ENCODE measurements around the gene SDF4.
"Not testable (repeated sequence)": the region's sequence is repeated elsewhere in the genome, so short reads cannot be mapped to it uniquely, and the experiment has no call there.

Gene SDF4

DNA sequence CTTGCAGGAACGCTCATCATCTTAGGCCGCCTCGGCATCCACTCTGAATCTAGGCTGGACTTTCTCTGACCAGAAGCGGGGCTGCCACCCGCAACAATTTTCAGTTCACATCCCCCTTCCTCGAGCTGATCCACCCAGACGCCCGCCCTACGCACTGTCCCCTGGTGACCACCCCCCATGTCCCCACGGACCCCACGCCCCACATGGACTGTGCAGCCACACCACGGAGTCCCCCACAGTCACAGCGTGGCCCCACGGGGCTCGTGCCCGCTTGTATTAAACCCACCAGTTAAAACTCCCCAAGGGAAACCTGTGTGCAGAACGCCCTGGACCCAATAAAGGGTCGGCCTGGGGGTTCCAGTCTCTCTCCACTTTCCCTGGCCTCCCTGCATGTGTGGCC, 27.7 kb upstream of the SDF4 start:
- peaks cover 19% of the 10 kb centered on the region for H3K36me3 ChIP-seq (ENCODE audit: insufficient read depth, low read length)
- H3K4me1 ChIP-seq (ENCODE audit: control insufficient read depth, insufficient read depth, low read length, unreplicated experiment), result peaks cover 9% of the 10 kb centered on the region
- no peak overlapping the region for H2AFZ ChIP-seq (ENCODE audit: low read length, unreplicated experiment)
- H3K4me3 ChIP-seq (ENCODE audit: low read depth, low read length), result no peak overlapping the region
- H3K27me3 ChIP-seq (ENCODE audit: insufficient read depth, low read length), result no peaks in the 10 kb centered on the region
- H3K27ac ChIP-seq (ENCODE audit: low read depth, low read length), result no peak overlapping the region
- peaks cover 25% of the 10 kb centered on the region for H3K79me2 ChIP-seq (ENCODE audit: control insufficient read depth, insufficient read depth, low read length, unreplicated experiment)

DNA sequence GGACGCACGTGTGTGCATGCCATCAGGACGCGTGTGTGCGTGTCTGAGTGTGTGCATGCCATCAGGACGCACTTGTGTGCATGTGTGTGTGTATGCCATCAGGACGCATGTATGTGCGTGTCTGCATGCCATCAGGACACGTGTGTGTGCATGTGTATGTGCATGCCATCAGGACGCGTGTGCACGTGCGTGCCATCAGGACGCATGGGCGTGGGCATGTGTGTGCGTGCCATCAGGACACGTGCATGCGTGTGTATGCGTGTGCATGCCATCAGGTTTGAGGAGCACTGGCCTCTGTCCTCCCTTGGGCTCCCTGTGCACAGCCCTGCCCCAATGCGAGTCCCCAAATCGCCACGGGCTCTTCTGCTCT, 27.3 kb upstream of the SDF4 start:
- peaks cover 22% of the 10 kb centered on the region for H3K79me2 ChIP-seq (ENCODE audit: control insufficient read depth, insufficient read depth, low read length, unreplicated experiment)
- peaks cover 19% of the 10 kb centered on the region for H3K36me3 ChIP-seq (ENCODE audit: insufficient read depth, low read length)
- no peak overlapping the region for H2AFZ ChIP-seq (ENCODE audit: low read length, unreplicated experiment)
- no peak overlapping the region for H3K4me3 ChIP-seq (ENCODE audit: low read depth, low read length)
- no peak overlapping the region for H3K27ac ChIP-seq (ENCODE audit: low read depth, low read length)
- H3K27me3 ChIP-seq (ENCODE audit: insufficient read depth, low read length), result no peaks in the 10 kb centered on the region
- peaks cover 5% of the 10 kb centered on the region for H3K4me1 ChIP-seq (ENCODE audit: control insufficient read depth, insufficient read depth, low read length, unreplicated experiment)

DNA sequence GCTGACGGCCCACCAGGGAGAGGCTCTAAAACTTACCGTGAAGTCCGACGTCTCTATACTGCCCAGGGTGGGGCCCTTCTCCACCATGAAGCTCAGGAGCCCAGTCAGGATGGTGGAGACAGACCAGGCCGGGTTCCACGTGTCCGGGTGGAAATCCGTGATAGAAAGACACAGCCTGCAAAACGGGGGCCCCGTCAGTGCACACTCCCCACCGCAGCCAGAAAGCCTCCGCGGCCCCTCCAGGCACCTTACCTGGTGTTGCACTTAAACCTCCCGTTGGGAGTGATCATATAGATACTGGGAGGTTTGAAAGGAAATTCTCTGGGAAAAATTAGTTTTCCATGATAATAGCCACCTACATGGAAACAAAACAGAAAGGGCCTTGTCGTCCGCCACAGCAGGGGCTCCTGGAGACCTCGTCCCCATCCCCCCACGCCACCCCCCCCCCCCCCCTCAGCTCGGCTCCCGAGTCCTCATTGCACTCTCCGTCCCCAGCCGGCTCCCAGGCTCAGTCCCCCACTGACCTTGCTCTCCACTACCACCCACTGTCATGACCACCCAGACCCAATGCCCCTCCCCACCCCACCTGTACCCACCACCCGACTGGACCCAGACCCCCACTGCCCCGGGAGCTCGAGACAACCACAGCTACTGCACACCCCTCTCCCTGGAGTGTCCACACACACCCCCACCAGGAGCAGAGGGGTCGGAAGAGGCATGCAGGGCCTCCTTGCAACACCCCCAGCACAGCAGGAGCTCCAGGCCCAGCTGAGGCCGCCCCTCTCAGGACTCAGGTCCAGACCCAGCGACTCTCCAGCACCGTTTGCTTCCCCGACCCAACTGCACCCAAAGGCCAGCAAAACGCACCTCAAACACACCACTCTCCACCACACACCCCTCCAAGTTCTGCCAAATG, 25.4 kb upstream of the SDF4 start:
- H3K27ac ChIP-seq (ENCODE audit: low read depth, low read length), result no peak overlapping the region
- H3K4me3 ChIP-seq (ENCODE audit: low read depth, low read length), result no peak overlapping the region
- H2AFZ ChIP-seq (ENCODE audit: low read length, unreplicated experiment), result no peak overlapping the region
- H3K27me3 ChIP-seq (ENCODE audit: insufficient read depth, low read length), result no peaks in the 10 kb centered on the region
- peaks cover 14% of the 10 kb centered on the region for H3K79me2 ChIP-seq (ENCODE audit: control insufficient read depth, insufficient read depth, low read length, unreplicated experiment)
- peaks cover 2% of the 10 kb centered on the region for H3K4me1 ChIP-seq (ENCODE audit: control insufficient read depth, insufficient read depth, low read length, unreplicated experiment)
- H3K36me3 ChIP-seq (ENCODE audit: insufficient read depth, low read length), result peaks cover 13% of the 10 kb centered on the region

DNA sequence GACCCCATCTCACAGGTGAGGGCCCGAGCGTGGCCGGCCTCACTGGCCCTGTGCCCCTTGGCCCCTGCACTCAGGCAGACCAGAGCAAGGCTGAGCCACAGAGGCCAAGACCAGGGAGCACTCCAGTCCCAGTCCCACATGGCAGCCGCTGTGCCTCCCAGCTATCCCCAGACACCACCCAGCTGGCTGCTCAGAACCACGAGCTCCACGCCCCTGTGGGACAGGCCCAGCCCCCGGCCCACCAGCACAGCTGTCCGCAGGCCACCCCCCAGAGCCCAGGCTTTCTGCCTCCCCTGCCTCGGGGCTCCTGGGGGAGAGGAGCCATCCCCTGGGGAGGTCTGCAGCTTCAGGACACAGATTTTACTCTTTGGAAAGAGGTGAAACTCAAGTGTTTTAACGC, 23.8 kb upstream of the SDF4 start:
- Histone ChIP-seq H3K27me3 (ENCODE audit: insufficient read depth, low read length) (no peaks in the 10 kb centered on the region), H3K27ac (ENCODE audit: low read depth, low read length) (no peak overlapping the region), H3K4me1 (ENCODE audit: control insufficient read depth, insufficient read depth, low read length, unreplicated experiment) (peaks cover 2% of the 10 kb centered on the region), H2AFZ (ENCODE audit: low read length, unreplicated experiment) (no peak overlapping the region), H3K4me3 (ENCODE audit: low read depth, low read length) (no peak overlapping the region), H3K79me2 (ENCODE audit: control insufficient read depth, insufficient read depth, low read length, unreplicated experiment) (peaks cover 5% of the 10 kb centered on the region), H3K36me3 (ENCODE audit: insufficient read depth, low read length) (peaks cover 11% of the 10 kb centered on the region)

DNA sequence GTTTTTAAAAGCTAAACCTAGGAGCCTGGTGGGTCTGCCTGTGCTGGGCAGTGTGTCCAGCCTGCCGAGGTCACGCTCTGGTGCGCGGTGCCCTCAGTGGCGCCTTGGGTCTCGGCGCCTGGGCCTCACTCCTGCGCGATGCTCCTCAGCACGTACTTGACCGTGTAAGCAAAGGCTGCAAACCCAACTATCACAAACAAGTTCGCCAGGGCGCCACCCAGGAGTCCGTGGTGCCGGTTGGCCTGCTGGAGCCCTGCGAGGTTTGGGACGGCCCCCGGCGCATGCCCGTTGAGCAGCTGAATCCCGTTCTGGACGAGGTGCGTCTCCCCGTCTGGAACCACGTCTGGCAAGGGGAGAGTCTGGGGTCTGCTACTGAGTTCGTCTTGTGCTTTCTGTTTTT, 23.3 kb upstream of the SDF4 start:
- Histone ChIP-seq H3K27ac (ENCODE audit: low read depth, low read length) (no peak overlapping the region), H3K4me3 (ENCODE audit: low read depth, low read length) (no peak overlapping the region), H2AFZ (ENCODE audit: low read length, unreplicated experiment) (no peak overlapping the region), H3K4me1 (ENCODE audit: control insufficient read depth, insufficient read depth, low read length, unreplicated experiment) (peaks cover 2% of the 10 kb centered on the region), H3K27me3 (ENCODE audit: insufficient read depth, low read length) (no peaks in the 10 kb centered on the region), H3K36me3 (ENCODE audit: insufficient read depth, low read length) (peaks cover 8% of the 10 kb centered on the region; the same call in 1 of the 2 replicates), H3K79me2 (ENCODE audit: control insufficient read depth, insufficient read depth, low read length, unreplicated experiment) (peaks cover 3% of the 10 kb centered on the region)

DNA sequence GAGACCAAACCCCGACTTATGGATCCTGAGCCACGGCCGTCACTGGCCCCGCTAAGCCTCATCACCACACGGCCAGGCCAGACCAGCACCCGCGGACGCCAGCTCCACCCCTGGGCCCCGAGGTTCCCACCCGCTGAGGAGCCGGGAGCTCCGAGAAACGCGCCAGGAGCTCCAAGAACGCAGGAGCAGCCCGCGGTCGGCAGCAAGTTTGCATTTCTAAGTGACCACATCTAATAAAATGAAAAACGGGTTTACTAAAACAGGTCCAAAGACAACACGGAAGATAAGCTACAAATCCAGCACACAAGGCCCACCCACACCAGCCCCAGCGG, 22.8 kb upstream of the SDF4 start:
- Histone ChIP-seq H3K4me1 (ENCODE audit: control insufficient read depth, insufficient read depth, low read length, unreplicated experiment) (peaks cover 2% of the 10 kb centered on the region), H3K36me3 (ENCODE audit: insufficient read depth, low read length) (peaks cover 3% of the 10 kb centered on the region; the same call in 1 of the 2 replicates), H2AFZ (ENCODE audit: low read length, unreplicated experiment) (no peak overlapping the region), H3K4me3 (ENCODE audit: low read depth, low read length) (no peak overlapping the region), H3K27me3 (ENCODE audit: insufficient read depth, low read length) (no peaks in the 10 kb centered on the region), H3K27ac (ENCODE audit: low read depth, low read length) (no peak overlapping the region), H3K79me2 (ENCODE audit: control insufficient read depth, insufficient read depth, low read length, unreplicated experiment) (no peaks in the 10 kb centered on the region)

DNA sequence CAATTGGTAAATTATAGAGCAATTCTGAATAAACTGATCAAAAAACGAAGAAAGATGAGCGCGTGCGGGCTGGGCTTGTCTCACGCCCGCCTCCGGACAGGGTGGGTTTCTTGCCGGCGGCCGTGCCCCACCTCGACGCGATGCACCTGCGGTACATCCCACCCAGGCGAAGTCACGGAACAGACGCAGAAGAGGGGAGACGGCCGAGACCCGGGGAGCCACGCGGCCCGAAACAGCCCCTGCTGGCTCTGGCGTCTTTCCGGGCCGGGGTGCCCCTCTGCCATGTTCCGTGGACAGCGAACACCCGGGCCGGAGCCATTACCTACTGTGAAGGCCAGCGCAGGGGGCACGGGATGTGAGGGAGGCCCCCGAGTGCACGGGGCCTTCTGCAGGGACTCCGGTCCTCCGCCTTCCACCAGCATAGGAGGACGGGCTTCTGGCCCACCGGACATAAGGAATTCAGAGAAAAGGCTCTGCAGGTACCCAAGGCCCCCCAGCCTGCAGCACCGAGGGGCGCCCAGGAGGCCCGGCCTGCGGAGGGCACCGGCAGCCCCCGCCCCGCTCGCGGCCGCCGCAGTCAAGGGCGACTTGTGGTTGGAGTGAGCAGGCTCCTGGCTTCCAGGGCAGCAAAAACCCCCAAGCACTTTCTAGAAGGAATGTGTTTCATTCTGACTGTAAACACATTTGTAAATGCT, 22.3 kb upstream of the SDF4 start:
- Histone ChIP-seq H3K27me3 (ENCODE audit: insufficient read depth, low read length) (no peaks in the 10 kb centered on the region), H3K27ac (ENCODE audit: low read depth, low read length) (no peak overlapping the region), H3K79me2 (ENCODE audit: control insufficient read depth, insufficient read depth, low read length, unreplicated experiment) (no peaks in the 10 kb centered on the region), H2AFZ (ENCODE audit: low read length, unreplicated experiment) (no peak overlapping the region), H3K4me3 (ENCODE audit: low read depth, low read length) (no peak overlapping the region), H3K36me3 (ENCODE audit: insufficient read depth, low read length) (peaks cover 3% of the 10 kb centered on the region; the same call in 1 of the 2 replicates), H3K4me1 (ENCODE audit: control insufficient read depth, insufficient read depth, low read length, unreplicated experiment) (peaks cover 2% of the 10 kb centered on the region)

DNA sequence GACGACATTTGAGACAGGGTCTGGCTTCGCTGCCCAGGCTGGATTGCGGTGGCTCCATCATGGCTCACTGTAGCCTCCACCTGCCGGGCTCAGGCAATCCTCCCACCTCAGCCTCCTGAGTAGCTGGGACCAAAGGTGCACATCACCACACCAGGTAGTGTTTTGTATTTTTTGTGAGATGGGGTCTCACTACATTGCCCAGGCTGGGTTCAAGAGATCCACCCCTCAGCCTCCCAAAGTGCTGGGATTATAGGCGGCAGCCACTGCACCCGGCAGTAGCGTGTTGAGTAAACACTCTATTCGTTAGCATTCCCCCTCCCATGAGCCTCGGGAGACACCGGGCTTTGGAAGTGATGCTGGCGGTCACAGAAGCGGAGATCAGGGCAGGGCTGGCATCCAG, 21.5 kb upstream of the SDF4 start:
- H3K27ac ChIP-seq (ENCODE audit: low read depth, low read length), result no peak overlapping the region
- H3K4me3 ChIP-seq (ENCODE audit: low read depth, low read length), result no peak overlapping the region
- H2AFZ ChIP-seq (ENCODE audit: low read length, unreplicated experiment), result no peak overlapping the region
- no peaks in the 10 kb centered on the region for H3K4me1 ChIP-seq (ENCODE audit: control insufficient read depth, insufficient read depth, low read length, unreplicated experiment)
- H3K36me3 ChIP-seq (ENCODE audit: insufficient read depth, low read length), result peaks cover 3% of the 10 kb centered on the region; the same call in 1 of the 2 replicates
- H3K27me3 ChIP-seq (ENCODE audit: insufficient read depth, low read length), result no peaks in the 10 kb centered on the region
- no peaks in the 10 kb centered on the region for H3K79me2 ChIP-seq (ENCODE audit: control insufficient read depth, insufficient read depth, low read length, unreplicated experiment)

DNA sequence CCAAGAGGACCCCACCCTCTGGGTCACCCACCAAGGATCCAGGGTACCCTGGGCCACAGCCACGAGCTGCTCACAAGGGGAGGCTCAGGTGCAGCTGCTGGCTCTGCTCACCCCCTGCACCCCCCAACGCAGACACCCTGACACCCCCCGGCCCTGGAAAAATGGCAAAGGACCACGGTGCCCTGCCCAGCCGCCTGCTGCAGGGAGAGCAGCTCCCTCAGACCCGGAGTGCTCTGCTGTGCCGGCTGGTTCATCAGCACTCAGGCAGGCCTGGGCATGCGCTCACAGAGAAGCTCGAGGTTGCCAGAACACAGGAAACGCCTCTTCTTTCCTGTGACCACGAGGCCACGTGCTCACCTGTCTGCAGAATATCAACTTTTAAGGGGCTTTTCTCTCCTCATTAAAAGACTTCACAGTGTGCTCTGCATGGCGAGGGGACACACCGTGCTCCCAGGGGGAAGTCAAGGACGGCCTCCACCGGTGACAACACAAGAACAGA, 19.0 kb upstream of the SDF4 start:
- Histone ChIP-seq H3K36me3 (ENCODE audit: insufficient read depth, low read length) (peaks cover 3% of the 10 kb centered on the region; the same call in 1 of the 2 replicates), H3K4me3 (ENCODE audit: low read depth, low read length) (no peak overlapping the region), H3K79me2 (ENCODE audit: control insufficient read depth, insufficient read depth, low read length, unreplicated experiment) (no peaks in the 10 kb centered on the region), H3K27ac (ENCODE audit: low read depth, low read length) (no peak overlapping the region), H3K4me1 (ENCODE audit: control insufficient read depth, insufficient read depth, low read length, unreplicated experiment) (no peaks in the 10 kb centered on the region), H3K27me3 (ENCODE audit: insufficient read depth, low read length) (peaks cover 9% of the 10 kb centered on the region; the same call in 1 of the 2 replicates), H2AFZ (ENCODE audit: low read length, unreplicated experiment) (no peak overlapping the region)

DNA sequence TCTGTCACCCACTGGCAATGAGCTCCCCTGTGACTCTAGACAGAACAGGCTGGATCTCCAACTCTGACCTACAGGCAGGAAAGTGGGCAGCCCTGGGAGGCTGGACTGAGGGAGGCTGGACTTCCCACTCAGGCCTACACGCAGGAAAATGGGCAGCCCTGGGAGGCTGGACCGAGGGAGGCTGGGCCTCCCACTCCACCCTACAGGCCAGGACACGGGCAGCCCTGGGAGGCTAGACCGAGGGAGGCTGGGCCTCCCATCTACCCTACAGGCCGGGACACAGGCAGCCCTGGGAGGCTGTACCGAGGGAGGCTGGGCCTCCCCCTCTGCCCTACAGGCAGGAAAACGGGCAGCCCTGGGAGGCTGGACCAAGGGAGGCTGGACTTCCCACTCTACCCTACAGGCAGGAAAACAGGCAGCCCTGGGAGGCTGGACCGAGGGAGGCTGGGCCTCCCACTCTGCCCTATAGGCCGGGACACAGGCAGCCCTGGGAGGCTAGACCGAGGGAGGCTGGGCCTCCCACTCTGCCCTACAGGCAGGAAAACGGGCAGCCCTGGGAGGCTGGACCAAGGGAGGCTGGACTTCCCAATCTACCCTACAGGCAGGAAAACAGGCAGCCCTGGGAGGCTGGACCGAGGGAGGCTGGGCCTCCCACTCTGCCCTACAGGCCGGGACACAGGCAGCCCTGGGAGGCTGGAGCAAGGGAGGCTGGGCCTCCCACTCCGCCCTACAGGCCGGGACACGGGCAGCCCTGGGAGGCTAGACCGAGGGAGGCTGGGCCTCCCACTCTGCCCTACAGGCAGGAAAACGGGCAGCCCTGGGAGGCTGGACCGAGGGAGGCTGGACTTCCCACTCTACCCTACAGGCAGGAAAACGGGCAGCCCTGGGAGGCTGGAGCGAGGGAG, 16.5 kb upstream of the SDF4 start:
- H3K79me2 ChIP-seq (ENCODE audit: control insufficient read depth, insufficient read depth, low read length, unreplicated experiment); H3K4me1 ChIP-seq (ENCODE audit: control insufficient read depth, insufficient read depth, low read length, unreplicated experiment); H3K36me3 ChIP-seq (ENCODE audit: insufficient read depth, low read length); H2AFZ ChIP-seq (ENCODE audit: low read length, unreplicated experiment); H3K27ac ChIP-seq (ENCODE audit: low read depth, low read length); H3K27me3 ChIP-seq (ENCODE audit: insufficient read depth, low read length); H3K4me3 ChIP-seq (ENCODE audit: low read depth, low read length): not testable (repeated sequence)

All from ACC112 (cell line).